Large intestine (tissue), 3 donors: ENCODE results near the gene SAXO2. TPM values are rescaled to one million over a fixed set of nuclear protein-coding genes. Genes with fewer than 3 reads are reported as not detected.
A peak's percentile ranks its signal among the peaks of the same experiment; 100 is the strongest.
"Not testable (repeated sequence)": the region's sequence is repeated elsewhere in the genome, so short reads cannot be mapped to it uniquely, and the experiment has no call there.

Experiments
- DNase-seq, 2 donors: peaks; one replicate each; pipeline versions ENCODE4 v3.0.0 to v3.0.0-alpha.2; 2013
- H3K27ac ChIP-seq: one replicate; pipeline ENCODE4 v1.5.1; 2013; ENCODE audit warnings: low read length
- H3K27me3 ChIP-seq: 2 replicates; pipeline ENCODE4 v1.6.1; 2013; ENCODE audit warnings: low read length; ENCODE audit not compliant: control insufficient read depth, insufficient read depth
- H3K36me3 ChIP-seq: 2 replicates; pipeline ENCODE4 v1.6.1; 2013; ENCODE audit warnings: low read length; ENCODE audit not compliant: control insufficient read depth, insufficient read depth
- H3K4me1 ChIP-seq: one replicate; pipeline ENCODE4 v1.6.1; 2013; ENCODE audit warnings: low read length; ENCODE audit not compliant: control insufficient read depth, insufficient read depth
- H3K4me3 ChIP-seq: one replicate; pipeline ENCODE4 v1.5.1; 2013; ENCODE audit warnings: low read length
- H3K9me3 ChIP-seq: one replicate; pipeline ENCODE4 v1.6.1; 2013; ENCODE audit warnings: mild to moderate bottlenecking, low read depth, low read length, moderate library complexity; ENCODE audit not compliant: control insufficient read depth
- WGBS: methylation state at CpG from one replicate; pipeline ENCODE4 v1.1.5; 2013; ENCODE audit warnings: low lambda C conversion rate; ENCODE audit not compliant: insufficient coverage; 5-methylcytosine and 5-hydroxymethylcytosine counted together
- polyA plus RNA-seq: library from polyadenylated mRNA; unstranded; fragments of 120-200 nt; gene quantifications from one replicate; pipeline ENCODE4 v1.2.1, GENCODE V29; 2013

SAXO2 gene
- polyA plus RNA-seq, 1 donor, result 2.8 TPM

- not testable (repeated sequence) for H3K9me3 ChIP-seq, H3K27me3 ChIP-seq, H3K27ac ChIP-seq, DNase-seq, H3K4me3 ChIP-seq, H3K36me3 ChIP-seq, H3K4me1 ChIP-seq
- 100% methylated on average over 1 of the region's 4 CpGs for WGBS
Observed at GRCh38 chr15:82286475-82286874, 23.9 kb downstream of the SAXO2 start.

GRCh38 chr15:82288202-82288601 lies 25.6 kb downstream of the SAXO2 start:
- not testable (repeated sequence) for H3K9me3 ChIP-seq, H3K4me3 ChIP-seq, H3K36me3 ChIP-seq, H3K4me1 ChIP-seq, H3K27ac ChIP-seq, DNase-seq, H3K27me3 ChIP-seq
- WGBS, result no CpG with 5 or more reads among the region's 2 CpGs

GRCh38 chr15:82292271-82292670 lies 29.7 kb downstream of the SAXO2 start:
- DNase-seq, result no peak
- Histone ChIP-seq H3K9me3 (no peaks in the 10 kb centered on the region), H3K27ac (no peak overlapping the region), H3K4me3 (no peak overlapping the region), H3K27me3 (no peaks in the 10 kb centered on the region), H3K36me3 (no peaks in the 10 kb centered on the region), H3K4me1 (no peaks in the 10 kb centered on the region)
- 100% methylated on average over 1 of the region's 5 CpGs for WGBS

GRCh38 chr15:82294061-82294690 lies 31.6 kb downstream of the SAXO2 start:
- H3K4me1 ChIP-seq, result no peaks in the 10 kb centered on the region
- no peak overlapping the region for H3K27ac ChIP-seq
- no peaks in the 10 kb centered on the region for H3K36me3 ChIP-seq
- WGBS, result no CpG with 5 or more reads among the region's 11 CpGs
- no peak for DNase-seq
- no peak overlapping the region for H3K4me3 ChIP-seq
- H3K27me3 ChIP-seq, result peaks cover 3% of the 10 kb centered on the region
- H3K9me3 ChIP-seq, result no peaks in the 10 kb centered on the region

GRCh38 chr15:82297546-82297945 lies 34.9 kb downstream of the SAXO2 start:
- 80% methylated on average over 1 of the region's 5 CpGs for WGBS
- Histone ChIP-seq H3K4me1 (no peaks in the 10 kb centered on the region), H3K36me3 (no peaks in the 10 kb centered on the region), H3K9me3 (no peaks in the 10 kb centered on the region), H3K4me3 (no peak overlapping the region), H3K27ac (no peak overlapping the region), H3K27me3 (peaks cover 3% of the 10 kb centered on the region)
- DNase-seq, result no peak

- WGBS, result no CpG with 5 or more reads among the region's 13 CpGs
- Histone ChIP-seq H3K36me3 (no peaks in the 10 kb centered on the region), H3K27me3 (peaks cover 3% of the 10 kb centered on the region), H3K4me1 (no peaks in the 10 kb centered on the region), H3K27ac (no peak overlapping the region), H3K9me3 (no peaks in the 10 kb centered on the region), H3K4me3 (no peak overlapping the region)
- DNase-seq, result no peak
Observed at GRCh38 chr15:82298032-82298431, 35.4 kb downstream of the SAXO2 start.

GRCh38 chr15:82298520-82298919 lies 35.9 kb downstream of the SAXO2 start:
- H3K27me3 ChIP-seq, result peaks cover 3% of the 10 kb centered on the region
- no peak overlapping the region for H3K4me3 ChIP-seq
- no CpG with 5 or more reads among the region's 44 CpGs for WGBS
- no peak overlapping the region for H3K27ac ChIP-seq
- no peaks in the 10 kb centered on the region for H3K4me1 ChIP-seq
- no peaks in the 10 kb centered on the region for H3K9me3 ChIP-seq
- DNase-seq, result peak in 1 of 2 donors; percentile 30
- H3K36me3 ChIP-seq, result no peaks in the 10 kb centered on the region

- no CpG with 5 or more reads among the region's 6 CpGs for WGBS
- H3K9me3 ChIP-seq, H3K4me1 ChIP-seq, DNase-seq, H3K36me3 ChIP-seq, H3K4me3 ChIP-seq, H3K27me3 ChIP-seq, H3K27ac ChIP-seq: not testable (repeated sequence)
Observed at GRCh38 chr15:82299511-82299914, 36.9 kb downstream of the SAXO2 start.

- WGBS, result no CpG with 5 or more reads among the region's 6 CpGs
Observed at GRCh38 chr15:82300326-82300725, 37.7 kb downstream of the SAXO2 start.

GRCh38 chr15:82300883-82301282 lies 38.3 kb downstream of the SAXO2 start:
- no peak for DNase-seq
- no CpG with 5 or more reads among the region's 7 CpGs for WGBS
- no peaks in the 10 kb centered on the region for H3K9me3 ChIP-seq
- H3K27me3 ChIP-seq, result peaks cover 3% of the 10 kb centered on the region
- H3K36me3 ChIP-seq, result no peaks in the 10 kb centered on the region
- H3K4me1 ChIP-seq, result no peaks in the 10 kb centered on the region
- no peak overlapping the region for H3K4me3 ChIP-seq
- no peak overlapping the region for H3K27ac ChIP-seq

More at GRCh38 chr15:82300326-82300725, 37.7 kb downstream of the SAXO2 start:
- H3K36me3 ChIP-seq, H3K4me1 ChIP-seq, H3K27me3 ChIP-seq, H3K4me3 ChIP-seq, H3K9me3 ChIP-seq, DNase-seq, H3K27ac ChIP-seq: not testable (repeated sequence)

GRCh38 chr15:82301296-82302016 lies 38.8 kb downstream of the SAXO2 start:
- no CpG with 5 or more reads among the region's 3 CpGs for WGBS
- H3K4me1 ChIP-seq, result no peaks in the 10 kb centered on the region
- H3K36me3 ChIP-seq, result no peaks in the 10 kb centered on the region
- H3K9me3 ChIP-seq, result no peaks in the 10 kb centered on the region
- peaks cover 3% of the 10 kb centered on the region for H3K27me3 ChIP-seq
- no peak overlapping the region for H3K27ac ChIP-seq
- H3K4me3 ChIP-seq, result no peak overlapping the region
- DNase-seq, result no peak
